ENCODE data around the gene PTPN20. TPM values are rescaled to one million over a fixed set of nuclear protein-coding genes. Genes with fewer than 3 reads are reported as not detected.
"Not testable (repeated sequence)": the region's sequence is repeated elsewhere in the genome, so short reads cannot be mapped to it uniquely, and the experiment has no call there.

PTPN20 gene
- total RNA-seq, 3 donors from 2014 or later (not counting 1 experiment from before 2014, with no cell fraction given), result 0.78 to 1.6 TPM; not detected in 1

- ATAC-seq; H3K4me1 ChIP-seq (ENCODE audit: control insufficient read depth, insufficient read depth, low read length); H3K4me3 ChIP-seq (ENCODE audit: low read length); H3K4me3 Mint-ChIP-seq; H3K27me3 ChIP-seq (ENCODE audit: control insufficient read depth, insufficient read depth, low read length); H3K27me3 Mint-ChIP-seq (ENCODE audit: low read depth in 2 of 2); H3K27ac Mint-ChIP-seq; H3K9me3 Mint-ChIP-seq; H3K27ac ChIP-seq (ENCODE audit: low read length); H3K4me1 Mint-ChIP-seq; H3K36me3 ChIP-seq (ENCODE audit: control insufficient read depth, insufficient read depth, low read length); intact Hi-C loops (cut with micrococcal nuclease); DNase-seq; H3K9me3 ChIP-seq (ENCODE audit: control insufficient read depth, insufficient read depth, low read length); H3K36me3 Mint-ChIP-seq: not testable (repeated sequence)
- WGBS (ENCODE audit: insufficient coverage), result 17% methylated on average over 2 of the region's 7 CpGs
Observed at GRCh38 chr10:46896762-46897692, 14.2 kb upstream of the PTPN20 start.

- H3K4me1 Mint-ChIP-seq; ATAC-seq; H3K36me3 ChIP-seq (ENCODE audit: control insufficient read depth, insufficient read depth, low read length); H3K27ac Mint-ChIP-seq; DNase-seq; H3K27me3 ChIP-seq (ENCODE audit: control insufficient read depth, insufficient read depth, low read length); H3K4me3 ChIP-seq (ENCODE audit: low read length); H3K4me1 ChIP-seq (ENCODE audit: control insufficient read depth, insufficient read depth, low read length); H3K4me3 Mint-ChIP-seq; H3K27me3 Mint-ChIP-seq (ENCODE audit: low read depth in 2 of 2); intact Hi-C loops (cut with micrococcal nuclease); H3K36me3 Mint-ChIP-seq; H3K9me3 Mint-ChIP-seq; H3K9me3 ChIP-seq (ENCODE audit: control insufficient read depth, insufficient read depth, low read length); H3K27ac ChIP-seq (ENCODE audit: low read length): not testable (repeated sequence)
- no CpG with 5 or more reads among the region's 2 CpGs for WGBS (ENCODE audit: insufficient coverage)
Observed at GRCh38 chr10:46901247-46901646, 10.0 kb upstream of the PTPN20 start.

GRCh38 chr10:46903874-46904273 is 7.4 kb upstream of the PTPN20 start:
- not testable (repeated sequence) for ATAC-seq
- no CpG with 5 or more reads among the region's 5 CpGs for WGBS (ENCODE audit: insufficient coverage)

GRCh38 chr10:46906359-46906758 is 4.9 kb upstream of the PTPN20 start:
- H3K4me1 ChIP-seq (ENCODE audit: control insufficient read depth, insufficient read depth, low read length); DNase-seq; H3K36me3 ChIP-seq (ENCODE audit: control insufficient read depth, insufficient read depth, low read length); H3K27me3 ChIP-seq (ENCODE audit: control insufficient read depth, insufficient read depth, low read length); H3K27ac Mint-ChIP-seq; H3K27me3 Mint-ChIP-seq (ENCODE audit: low read depth in 2 of 2); H3K4me3 Mint-ChIP-seq; H3K9me3 ChIP-seq (ENCODE audit: control insufficient read depth, insufficient read depth, low read length); H3K4me3 ChIP-seq (ENCODE audit: low read length); intact Hi-C loops (cut with micrococcal nuclease); ATAC-seq; H3K4me1 Mint-ChIP-seq; H3K36me3 Mint-ChIP-seq; H3K9me3 Mint-ChIP-seq; H3K27ac ChIP-seq (ENCODE audit: low read length): not testable (repeated sequence)
- WGBS (ENCODE audit: insufficient coverage), result no CpG with 5 or more reads among the region's 7 CpGs

More at GRCh38 chr10:46903874-46904273, 7.4 kb upstream of the PTPN20 start:
- H3K4me3 Mint-ChIP-seq; H3K9me3 Mint-ChIP-seq; H3K27ac Mint-ChIP-seq; intact Hi-C loops (cut with micrococcal nuclease); H3K36me3 ChIP-seq (ENCODE audit: control insufficient read depth, insufficient read depth, low read length); H3K4me3 ChIP-seq (ENCODE audit: low read length); H3K27me3 ChIP-seq (ENCODE audit: control insufficient read depth, insufficient read depth, low read length); H3K9me3 ChIP-seq (ENCODE audit: control insufficient read depth, insufficient read depth, low read length); H3K27ac ChIP-seq (ENCODE audit: low read length); H3K4me1 ChIP-seq (ENCODE audit: control insufficient read depth, insufficient read depth, low read length); H3K36me3 Mint-ChIP-seq; H3K4me1 Mint-ChIP-seq; H3K27me3 Mint-ChIP-seq (ENCODE audit: low read depth in 2 of 2); DNase-seq: not testable (repeated sequence)

- H3K4me3 Mint-ChIP-seq; H3K4me1 ChIP-seq (ENCODE audit: control insufficient read depth, insufficient read depth, low read length); H3K27ac ChIP-seq (ENCODE audit: low read length); intact Hi-C loops (cut with micrococcal nuclease); H3K36me3 Mint-ChIP-seq; H3K9me3 Mint-ChIP-seq; H3K27ac Mint-ChIP-seq; H3K27me3 Mint-ChIP-seq (ENCODE audit: low read depth in 2 of 2); H3K4me3 ChIP-seq (ENCODE audit: low read length); H3K4me1 Mint-ChIP-seq; H3K9me3 ChIP-seq (ENCODE audit: control insufficient read depth, insufficient read depth, low read length); H3K27me3 ChIP-seq (ENCODE audit: control insufficient read depth, insufficient read depth, low read length); DNase-seq; ATAC-seq; H3K36me3 ChIP-seq (ENCODE audit: control insufficient read depth, insufficient read depth, low read length): not testable (repeated sequence)
- no CpG with 5 or more reads among the region's 10 CpGs for WGBS (ENCODE audit: insufficient coverage)
Observed at GRCh38 chr10:46907185-46908117, 3.8 kb upstream of the PTPN20 start.

GRCh38 chr10:46922498-46922897 is 11.3 kb downstream of the PTPN20 start:
- H3K9me3 ChIP-seq (ENCODE audit: control insufficient read depth, insufficient read depth, low read length); H3K4me3 Mint-ChIP-seq; H3K4me1 Mint-ChIP-seq; DNase-seq; H3K36me3 ChIP-seq (ENCODE audit: control insufficient read depth, insufficient read depth, low read length); H3K9me3 Mint-ChIP-seq; H3K27me3 Mint-ChIP-seq (ENCODE audit: low read depth in 2 of 2); H3K4me3 ChIP-seq (ENCODE audit: low read length); ATAC-seq; H3K4me1 ChIP-seq (ENCODE audit: control insufficient read depth, insufficient read depth, low read length); H3K27me3 ChIP-seq (ENCODE audit: control insufficient read depth, insufficient read depth, low read length); H3K27ac ChIP-seq (ENCODE audit: low read length); intact Hi-C loops (cut with micrococcal nuclease); H3K27ac Mint-ChIP-seq; H3K36me3 Mint-ChIP-seq: not testable (repeated sequence)
- 89% methylated on average over 1 of the region's 2 CpGs for WGBS (ENCODE audit: insufficient coverage)

GRCh38 chr10:46925156-46925555 is 13.9 kb downstream of the PTPN20 start:
- H3K27me3 ChIP-seq (ENCODE audit: control insufficient read depth, insufficient read depth, low read length); H3K4me3 Mint-ChIP-seq; H3K36me3 Mint-ChIP-seq; intact Hi-C loops (cut with micrococcal nuclease); H3K9me3 Mint-ChIP-seq; H3K27ac Mint-ChIP-seq; H3K36me3 ChIP-seq (ENCODE audit: control insufficient read depth, insufficient read depth, low read length); H3K27ac ChIP-seq (ENCODE audit: low read length); DNase-seq; H3K4me3 ChIP-seq (ENCODE audit: low read length); H3K4me1 ChIP-seq (ENCODE audit: control insufficient read depth, insufficient read depth, low read length); H3K9me3 ChIP-seq (ENCODE audit: control insufficient read depth, insufficient read depth, low read length); H3K4me1 Mint-ChIP-seq; ATAC-seq; H3K27me3 Mint-ChIP-seq (ENCODE audit: low read depth in 2 of 2): not testable (repeated sequence)
- no CpG with 5 or more reads among the region's 2 CpGs for WGBS (ENCODE audit: insufficient coverage)
